ENCODE data around the gene CCDC148. TPM values are rescaled to one million over a fixed set of nuclear protein-coding genes. Genes with fewer than 3 reads are reported as not detected.

The CCDC148 gene
- total and polyA plus RNA-seq, 10 of the 15 experiments (the other 5 are each of a cell fraction or from before 2014, with no cell fraction given), result 0.07 to 0.30 (median 0.18) TPM; not detected in 7

GRCh38 chr2:158142165-158142564 lies 314.4 kb downstream of the CCDC148 start (continued):
- TF ChIP-seq, protein P1, sequence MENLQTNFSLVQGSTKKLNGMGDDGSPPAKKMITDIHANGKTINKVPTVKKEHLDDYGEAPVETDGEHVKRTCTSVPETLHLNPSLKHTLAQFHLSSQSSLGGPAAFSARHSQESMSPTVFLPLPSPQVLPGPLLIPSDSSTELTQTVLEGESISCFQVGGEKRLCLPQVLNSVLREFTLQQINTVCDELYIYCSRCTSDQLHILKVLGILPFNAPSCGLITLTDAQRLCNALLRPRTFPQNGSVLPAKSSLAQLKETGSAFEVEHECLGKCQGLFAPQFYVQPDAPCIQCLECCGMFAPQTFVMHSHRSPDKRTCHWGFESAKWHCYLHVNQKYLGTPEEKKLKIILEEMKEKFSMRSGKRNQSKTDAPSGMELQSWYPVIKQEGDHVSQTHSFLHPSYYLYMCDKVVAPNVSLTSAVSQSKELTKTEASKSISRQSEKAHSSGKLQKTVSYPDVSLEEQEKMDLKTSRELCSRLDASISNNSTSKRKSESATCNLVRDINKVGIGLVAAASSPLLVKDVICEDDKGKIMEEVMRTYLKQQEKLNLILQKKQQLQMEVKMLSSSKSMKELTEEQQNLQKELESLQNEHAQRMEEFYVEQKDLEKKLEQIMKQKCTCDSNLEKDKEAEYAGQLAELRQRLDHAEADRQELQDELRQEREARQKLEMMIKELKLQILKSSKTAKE (IDR thresholded peaks at IDR 0.05; ENCODE audit: low read depth, poor library complexity, severe bottlenecking), result no peak

GRCh38 chr2:158140201-158140600 lies 316.4 kb downstream of the CCDC148 start:
- BruUV-seq (replicated peaks), result no TSS peak
- no peaks in the 10 kb centered on the region for H3K4me1 ChIP-seq (ENCODE audit: control insufficient read depth, insufficient read depth, low read length)
- no peaks in the 10 kb centered on the region for H4K20me1 ChIP-seq (ENCODE audit: control insufficient read depth, insufficient read depth)
- H3K4me3 ChIP-seq, result no peak overlapping the region
- POLR2A ChIA-PET, result no interaction called here
- in situ Hi-C loops (cut with MboI), result no loop called here
- H3K27me3 ChIP-seq (replicated peaks in 1 of 2; ENCODE audit: control insufficient read depth in 2 of 2, insufficient read depth in 2 of 2, low read length in 1 of 2), result no peaks in the 10 kb centered on the region; a peak in 1 of 4 replicates
- H3K79me2 ChIP-seq (ENCODE audit: control insufficient read depth, insufficient read depth, low read length), result no peaks in the 10 kb centered on the region
- no peaks in the 10 kb centered on the region for H3K36me3 ChIP-seq (ENCODE audit: control insufficient read depth in 2 of 2, insufficient read depth in 2 of 2, low read length in 1 of 2)
- CTCF ChIA-PET, result no interaction called here
- WGBS (ENCODE audit: insufficient coverage, insufficient replicate concordance, low lambda C conversion rate, missing lambda C conversion rate), result 4% methylated on average over 1 of the region's 1 CpG
- H3K9ac ChIP-seq (ENCODE audit: control insufficient read depth, insufficient read depth, low read length), result no peak overlapping the region
- no peaks in the 10 kb centered on the region for H3K9me3 ChIP-seq (replicated peaks; ENCODE audit: control insufficient read depth, insufficient read depth, low read length)
- SMC1A ChIA-PET (ENCODE audit: uncharacterized antibody, unreplicated experiment), result interaction anchor here (0.7 kb wide), 1 partner anchor 886 kb away, joined by 4 read pairs; no protein-coding TSS in a partner anchor
- H2AFZ ChIP-seq (ENCODE audit: control insufficient read depth, low read depth, low read length), result no peak overlapping the region
- H3K27ac ChIP-seq (ENCODE audit: control insufficient read depth, insufficient read depth), result no peak overlapping the region
- no peak for FAIRE-seq
- intact Hi-C loops (cut with micrococcal nuclease; ENCODE audit: unreplicated experiment), result no loop called here
- H3K4me2 ChIP-seq (ENCODE audit: control insufficient read depth, insufficient read depth), result no peak overlapping the region
- no peak for DNase-seq (ENCODE audit: low read depth, low spot score)
- ATAC-seq, result no peak
- RAD21 ChIA-PET (ENCODE audit: unreplicated experiment), result no interaction called here
- TF ChIP-seq JUND (IDR thresholded peaks at IDR 0.05; ENCODE audit: low read depth, low read length) (no peak), LARP7 (IDR thresholded peaks at IDR 0.05) (no peak), ZNF274 (IDR thresholded peaks at IDR 0.05; ENCODE audit: insufficient read depth, insufficient read length) (no peak), ZNF217 (IDR thresholded peaks at IDR 0.05) (no peak), CBX3 (IDR thresholded peaks at IDR 0.05; ENCODE audit: borderline replicate concordance, low read depth) (no peak), TCF12 (IDR thresholded peaks at IDR 0.05; ENCODE audit: low read depth, low read length) (no peak), MTA2 (IDR thresholded peaks at IDR 0.05; ENCODE audit: low read depth) (no peak), STAT3 (IDR thresholded peaks at IDR 0.05; ENCODE audit: low read depth, low read length) (no peak), TAF1 (IDR thresholded peaks at IDR 0.05; ENCODE audit: borderline replicate concordance, low read depth, low read length) (no peak), CTCF (IDR thresholded peaks at IDR 0.05 in 2 of 3, conservative IDR thresholded peaks at IDR 0.05 in 1 of 3; ENCODE audit: control insufficient read depth in 2 of 3, extremely low read depth in 1 of 3, insufficient read depth in 1 of 3, low read depth in 3 of 3, low read length in 3 of 3) (no peak)
- TF ChIP-seq, protein P2, sequence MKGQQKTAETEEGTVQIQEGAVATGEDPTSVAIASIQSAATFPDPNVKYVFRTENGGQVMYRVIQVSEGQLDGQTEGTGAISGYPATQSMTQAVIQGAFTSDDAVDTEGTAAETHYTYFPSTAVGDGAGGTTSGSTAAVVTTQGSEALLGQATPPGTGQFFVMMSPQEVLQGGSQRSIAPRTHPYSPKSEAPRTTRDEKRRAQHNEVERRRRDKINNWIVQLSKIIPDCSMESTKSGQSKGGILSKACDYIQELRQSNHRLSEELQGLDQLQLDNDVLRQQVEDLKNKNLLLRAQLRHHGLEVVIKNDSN (IDR thresholded peaks at IDR 0.05; ENCODE audit: borderline replicate concordance, extremely low read length, insufficient read depth, low read depth, low read length), result no peak
- TF ChIP-seq, protein P3, sequence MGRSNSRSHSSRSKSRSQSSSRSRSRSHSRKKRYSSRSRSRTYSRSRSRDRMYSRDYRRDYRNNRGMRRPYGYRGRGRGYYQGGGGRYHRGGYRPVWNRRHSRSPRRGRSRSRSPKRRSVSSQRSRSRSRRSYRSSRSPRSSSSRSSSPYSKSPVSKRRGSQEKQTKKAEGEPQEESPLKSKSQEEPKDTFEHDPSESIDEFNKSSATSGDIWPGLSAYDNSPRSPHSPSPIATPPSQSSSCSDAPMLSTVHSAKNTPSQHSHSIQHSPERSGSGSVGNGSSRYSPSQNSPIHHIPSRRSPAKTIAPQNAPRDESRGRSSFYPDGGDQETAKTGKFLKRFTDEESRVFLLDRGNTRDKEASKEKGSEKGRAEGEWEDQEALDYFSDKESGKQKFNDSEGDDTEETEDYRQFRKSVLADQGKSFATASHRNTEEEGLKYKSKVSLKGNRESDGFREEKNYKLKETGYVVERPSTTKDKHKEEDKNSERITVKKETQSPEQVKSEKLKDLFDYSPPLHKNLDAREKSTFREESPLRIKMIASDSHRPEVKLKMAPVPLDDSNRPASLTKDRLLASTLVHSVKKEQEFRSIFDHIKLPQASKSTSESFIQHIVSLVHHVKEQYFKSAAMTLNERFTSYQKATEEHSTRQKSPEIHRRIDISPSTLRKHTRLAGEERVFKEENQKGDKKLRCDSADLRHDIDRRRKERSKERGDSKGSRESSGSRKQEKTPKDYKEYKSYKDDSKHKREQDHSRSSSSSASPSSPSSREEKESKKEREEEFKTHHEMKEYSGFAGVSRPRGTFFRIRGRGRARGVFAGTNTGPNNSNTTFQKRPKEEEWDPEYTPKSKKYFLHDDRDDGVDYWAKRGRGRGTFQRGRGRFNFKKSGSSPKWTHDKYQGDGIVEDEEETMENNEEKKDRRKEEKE (IDR thresholded peaks at IDR 0.05), result no peak
- TF ChIP-seq, protein P4, sequence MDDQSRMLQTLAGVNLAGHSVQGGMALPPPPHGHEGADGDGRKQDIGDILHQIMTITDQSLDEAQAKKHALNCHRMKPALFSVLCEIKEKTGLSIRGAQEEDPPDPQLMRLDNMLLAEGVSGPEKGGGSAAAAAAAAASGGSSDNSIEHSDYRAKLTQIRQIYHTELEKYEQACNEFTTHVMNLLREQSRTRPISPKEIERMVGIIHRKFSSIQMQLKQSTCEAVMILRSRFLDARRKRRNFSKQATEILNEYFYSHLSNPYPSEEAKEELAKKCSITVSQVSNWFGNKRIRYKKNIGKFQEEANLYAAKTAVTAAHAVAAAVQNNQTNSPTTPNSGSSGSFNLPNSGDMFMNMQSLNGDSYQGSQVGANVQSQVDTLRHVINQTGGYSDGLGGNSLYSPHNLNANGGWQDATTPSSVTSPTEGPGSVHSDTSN (IDR thresholded peaks at IDR 0.05; ENCODE audit: insufficient replicate concordance, low read depth, low read length), result no peak
